GM12878 (cell line): ENCODE measurements around the gene GKAP1. TPM values are rescaled to one million over a fixed set of nuclear protein-coding genes. Genes with fewer than 3 reads are reported as not detected.

Experiments used
- ATAC-seq: fragments of 200-7000 bp; cut with Tn5 transposase; 3 replicates; pipeline ENCODE4 v1.9.1; 2020; ENCODE audit warnings: mild to moderate bottlenecking, moderate library complexity
- BruUV-seq: library from RNA; stranded (reverse); fragments of 400-500 nt; replicated peaks from 2 replicates; lab custom pipeline; 2021; lab: Mats Ljungman, UMichigan
- CTCF ChIA-PET: fragments of 300-600 bp; sonication (Branson Sonifier 250); formaldehyde crosslinking; extraction: SDS; loops from one replicate; lab custom pipeline; 2021; ENCODE audit warnings: inconsistent platforms; lab: Yijun Ruan, JAX
- POLR2A ChIA-PET: fragments of 350-600 bp; formaldehyde crosslinking; extraction: SDS; loops from one replicate; lab custom pipeline; 2021; ENCODE audit warnings: inconsistent platforms; lab: Charles Lee
- RAD21 ChIA-PET: fragments of 300-600 bp; sonication (Branson Sonifier 250); formaldehyde crosslinking; loops from one replicate; lab custom pipeline; 2023; ENCODE audit warnings: antibody characterized with exemption; ENCODE audit not compliant: unreplicated experiment; lab: Charles Lee
- SMC1A ChIA-PET: fragments of 300-600 bp; sonication (Branson Sonifier 250); formaldehyde crosslinking; loops from one replicate; lab custom pipeline; 2023; ENCODE audit not compliant: unreplicated experiment, uncharacterized antibody; lab: Charles Lee
- DNase-seq: peaks from one replicate; pipeline ENCODE4 v3.0.0-alpha.2; 2011; ENCODE audit warnings: low read depth, low spot score
- FAIRE-seq: peaks from 3 replicates; lab custom pipeline; 2011; peaks lifted over from hg19 to GRCh38; lab: Jason Lieb, UNC
- H2AFZ ChIP-seq: 2 replicates; pipeline ENCODE4 v1.6.0; 2011; ENCODE audit warnings: low read depth, low read length, control low read depth; ENCODE audit not compliant: control insufficient read depth
- H3K27ac ChIP-seq: 2 replicates; pipeline ENCODE4 v1.5.1; 2011; ENCODE audit warnings: control low read depth; ENCODE audit not compliant: control insufficient read depth, insufficient read depth
- H3K27me3 ChIP-seq, 2 experiments: replicated peaks in 1 of 2; 2 replicates each; pipeline versions ENCODE4 v1.6.0 to v1.6.1; 2011; ENCODE audit warnings: low read length in 1 of 2; ENCODE audit not compliant: control insufficient read depth in 2 of 2, insufficient read depth in 2 of 2
- H3K36me3 ChIP-seq, 2 experiments: 2 replicates each; pipeline ENCODE4 v1.5.1; 2011; ENCODE audit warnings: low read length in 1 of 2; ENCODE audit not compliant: control insufficient read depth in 2 of 2, insufficient read depth in 2 of 2
- H3K4me1 ChIP-seq: 2 replicates; pipeline ENCODE4 v1.6.1; 2011; ENCODE audit warnings: mild to moderate bottlenecking, low read length, moderate library complexity, mixed read lengths; ENCODE audit not compliant: control insufficient read depth, insufficient read depth
- H3K4me2 ChIP-seq: 2 replicates; pipeline ENCODE4 v1.6.0; 2011; ENCODE audit warnings: control low read depth; ENCODE audit not compliant: control insufficient read depth, insufficient read depth
- H3K4me3 ChIP-seq: fragments of 200-600 bp; sonication (generic); 2 replicates; pipeline ENCODE4 v1.5.1; 2016
- H3K79me2 ChIP-seq: 2 replicates; pipeline ENCODE4 v1.6.0; 2011; ENCODE audit warnings: low read length; ENCODE audit not compliant: control insufficient read depth, insufficient read depth
- H3K9ac ChIP-seq: 2 replicates; pipeline ENCODE4 v1.8.0; 2011; ENCODE audit warnings: low read length, control low read depth, mixed read lengths; ENCODE audit not compliant: control insufficient read depth, insufficient read depth
- H3K9me3 ChIP-seq: replicated peaks from 3 replicates; pipeline ENCODE4 v1.5.1; 2011; ENCODE audit warnings: mild to moderate bottlenecking, low read length; ENCODE audit not compliant: control insufficient read depth, insufficient read depth
- H4K20me1 ChIP-seq: 2 replicates; pipeline ENCODE4 v1.6.0; 2011; ENCODE audit not compliant: control insufficient read depth, insufficient read depth
- ASH2L ChIP-seq: fragments of 300-600, 200-600 bp; sonication (generic); IDR thresholded peaks from 2 replicates; pipeline ENCODE4 v1.6.1; 2017; ENCODE audit warnings: low read depth, mild to moderate bottlenecking, borderline replicate concordance
- ATF3 ChIP-seq: IDR thresholded peaks from 2 replicates; pipeline ENCODE4 v1.6.1; 2011; ENCODE audit warnings: low read depth, mild to moderate bottlenecking, low read length, moderate library complexity, borderline replicate concordance; ENCODE audit errors: extremely low read depth
- CEBPZ ChIP-seq: fragments of 150-350 bp; IDR thresholded peaks from 2 replicates; pipeline ENCODE4 v1.6.1; 2016; ENCODE audit warnings: low read depth, low read length
- EZH2 ChIP-seq: IDR thresholded peaks from 2 replicates; pipeline ENCODE4 v1.6.1; 2012; ENCODE audit warnings: low read depth, mild to moderate bottlenecking, control low read depth, inconsistent platforms, low read length, borderline replicate concordance; ENCODE audit not compliant: control insufficient read depth
- FOXK2 ChIP-seq: fragments of 450-650 bp; IDR thresholded peaks from 2 replicates; pipeline ENCODE4 v1.6.1; 2017; ENCODE audit warnings: mild to moderate bottlenecking, moderate library complexity
- HCFC1 ChIP-seq: fragments of 150-350 bp; IDR thresholded peaks from 2 replicates; pipeline ENCODE4 v1.6.1; 2014; ENCODE audit warnings: low read length
- MTA3 ChIP-seq: IDR thresholded peaks from 2 replicates; pipeline ENCODE4 v1.6.1; 2012; ENCODE audit warnings: low read length, inconsistent platforms, borderline replicate concordance
- NR2C2 ChIP-seq: IDR thresholded peaks from 2 replicates; pipeline ENCODE4 v1.6.1; 2011; ENCODE audit warnings: borderline replicate concordance, low read depth; ENCODE audit not compliant: control insufficient read depth, insufficient read length
- SIN3A ChIP-seq: IDR thresholded peaks from 2 replicates; pipeline ENCODE4 v1.6.1; 2012; ENCODE audit warnings: low read depth, low read length, improper control_type of control experiment
- SUZ12 ChIP-seq: fragments of 200-600 bp; sonication (generic); IDR thresholded peaks from one replicate; pipeline ENCODE4 v1.6.1; 2018; ENCODE audit warnings: antibody characterized with exemption, mild to moderate bottlenecking; ENCODE audit not compliant: unreplicated experiment
- ZBED1 ChIP-seq: IDR thresholded peaks from 2 replicates; pipeline ENCODE4 v1.6.1; 2016; ENCODE audit warnings: borderline replicate concordance
- WGBS: methylation state at CpG from one replicate; pipeline ENCODE4 v1.1.6; 2016; ENCODE audit warnings: low lambda C conversion rate; ENCODE audit not compliant: insufficient replicate concordance, insufficient coverage; ENCODE audit errors: missing lambda C conversion rate; 5-methylcytosine and 5-hydroxymethylcytosine counted together
- in situ Hi-C: fragments of 300-500 bp; cut with MboI; formaldehyde crosslinking; loops from 9 replicates; pipeline ENCODE4 v1.14.3; 2018; ENCODE audit warnings: mixed read lengths
- intact Hi-C: fragments of 100-400 bp; cut with micrococcal nuclease; formaldehyde crosslinking; loops from one replicate; pipeline ENCODE4 v1.14.2; 2022; ENCODE audit not compliant: unreplicated experiment
- polyA plus RNA-seq, 11 experiments: library from polyadenylated mRNA; depleted of rRNA in 4 of 11; unstranded in 6 of 11; stranded (reverse) in 5 of 11; fragments of >200 nt; fragmentation: Nextera tagmentation in 4 of 11; fragmentation: Illumina TruSeq in 1 of 11; extraction: Ambion mirVana in 4 of 11; extraction: Trizol in 1 of 11; gene quantifications; 1 replicate in 1 of 11; 2 replicates in 10 of 11; pipeline versions ENCODE4 v1.2.1 to v1.2.3, GENCODE V29; 2011 to 2016; ENCODE audit warnings: inconsistent platforms in 2 of 11, missing spikeins in 2 of 11, low read depth in 1 of 11
- total RNA-seq, 4 experiments: library from RNA; depleted of rRNA in 3 of 4; stranded (reverse); fragments of >200 nt in 3 of 4; fragmentation: Illumina TruSeq in 1 of 4; extraction: Trizol in 1 of 4; gene quantifications; 2 replicates each; pipeline versions ENCODE4 v1.2.1 to v1.2.3, GENCODE V29; 2013 to 2021
- TF ChIP-seq, protein P1 (sequence below): fragments of 450-650 bp; IDR thresholded peaks from 2 replicates; pipeline ENCODE4 v1.6.1; 2017; ENCODE audit warnings: mild to moderate bottlenecking, moderate library complexity

GKAP1 gene
- total and polyA plus RNA-seq, 10 of the 15 experiments (the other 5 are each of a cell fraction or from before 2014, with no cell fraction given) = 0.92 to 5.1 (median 2.7) TPM

DNA sequence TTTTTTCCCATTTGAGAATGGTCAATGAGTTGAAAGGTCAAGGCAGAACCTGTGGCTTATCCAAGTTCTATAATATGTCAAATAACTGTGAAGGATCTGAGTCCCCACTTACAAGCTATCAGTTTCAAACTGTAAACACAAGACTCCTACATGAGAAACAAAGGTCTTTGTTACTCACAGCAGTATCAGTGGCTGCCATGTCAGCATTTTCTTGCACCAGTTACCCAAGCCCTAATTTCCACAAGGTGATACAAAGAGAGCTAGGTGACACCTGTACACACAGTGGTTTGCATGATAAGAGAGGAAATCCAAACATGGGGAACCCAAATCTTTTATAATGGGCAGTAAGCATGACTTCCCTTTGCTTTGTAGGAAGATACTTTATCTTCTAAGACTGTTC is 101.8 kb downstream of the GKAP1 start (continued):
- TF ChIP-seq, protein P1, sequence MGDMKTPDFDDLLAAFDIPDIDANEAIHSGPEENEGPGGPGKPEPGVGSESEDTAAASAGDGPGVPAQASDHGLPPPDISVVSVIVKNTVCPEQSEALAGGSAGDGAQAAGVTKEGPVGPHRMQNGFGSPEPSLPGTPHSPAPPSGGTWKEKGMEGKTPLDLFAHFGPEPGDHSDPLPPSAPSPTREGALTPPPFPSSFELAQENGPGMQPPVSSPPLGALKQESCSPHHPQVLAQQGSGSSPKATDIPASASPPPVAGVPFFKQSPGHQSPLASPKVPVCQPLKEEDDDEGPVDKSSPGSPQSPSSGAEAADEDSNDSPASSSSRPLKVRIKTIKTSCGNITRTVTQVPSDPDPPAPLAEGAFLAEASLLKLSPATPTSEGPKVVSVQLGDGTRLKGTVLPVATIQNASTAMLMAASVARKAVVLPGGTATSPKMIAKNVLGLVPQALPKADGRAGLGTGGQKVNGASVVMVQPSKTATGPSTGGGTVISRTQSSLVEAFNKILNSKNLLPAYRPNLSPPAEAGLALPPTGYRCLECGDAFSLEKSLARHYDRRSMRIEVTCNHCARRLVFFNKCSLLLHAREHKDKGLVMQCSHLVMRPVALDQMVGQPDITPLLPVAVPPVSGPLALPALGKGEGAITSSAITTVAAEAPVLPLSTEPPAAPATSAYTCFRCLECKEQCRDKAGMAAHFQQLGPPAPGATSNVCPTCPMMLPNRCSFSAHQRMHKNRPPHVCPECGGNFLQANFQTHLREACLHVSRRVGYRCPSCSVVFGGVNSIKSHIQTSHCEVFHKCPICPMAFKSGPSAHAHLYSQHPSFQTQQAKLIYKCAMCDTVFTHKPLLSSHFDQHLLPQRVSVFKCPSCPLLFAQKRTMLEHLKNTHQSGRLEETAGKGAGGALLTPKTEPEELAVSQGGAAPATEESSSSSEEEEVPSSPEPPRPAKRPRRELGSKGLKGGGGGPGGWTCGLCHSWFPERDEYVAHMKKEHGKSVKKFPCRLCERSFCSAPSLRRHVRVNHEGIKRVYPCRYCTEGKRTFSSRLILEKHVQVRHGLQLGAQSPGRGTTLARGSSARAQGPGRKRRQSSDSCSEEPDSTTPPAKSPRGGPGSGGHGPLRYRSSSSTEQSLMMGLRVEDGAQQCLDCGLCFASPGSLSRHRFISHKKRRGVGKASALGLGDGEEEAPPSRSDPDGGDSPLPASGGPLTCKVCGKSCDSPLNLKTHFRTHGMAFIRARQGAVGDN = no peak
- TF ChIP-seq EZH2 (no peak), HCFC1 (no peak), MTA3 (no peak), ATF3 (no peak), SIN3A (no peak), NR2C2 (no peak)
- TF ChIP-seq, all 136 proteins: peak for 0

DNA sequence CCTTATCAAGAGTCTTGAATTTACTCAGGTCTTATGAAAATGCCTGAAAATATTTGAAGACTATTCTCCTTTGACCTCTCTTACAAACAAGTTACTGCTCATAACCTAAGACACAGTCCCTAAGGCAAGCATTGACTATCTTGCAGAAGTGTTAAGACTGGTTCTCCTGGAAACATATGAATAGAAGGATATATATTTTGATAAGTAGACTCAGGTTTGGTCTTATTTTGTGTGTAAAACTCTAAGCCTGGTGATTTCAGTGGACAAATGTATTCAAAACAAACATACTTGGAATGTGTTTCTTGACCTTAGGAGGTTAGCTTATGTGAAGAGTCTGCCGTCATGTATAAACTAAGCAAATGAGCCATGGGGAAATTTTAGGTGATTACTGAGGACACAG is 102.3 kb downstream of the GKAP1 start:
- no peak for DNase-seq
- RAD21 ChIA-PET = no interaction called here
- POLR2A ChIA-PET = no interaction called here
- H3K27me3 ChIP-seq = no peaks in the 10 kb centered on the region
- H3K4me2 ChIP-seq = no peak overlapping the region
- H3K4me3 ChIP-seq = no peak overlapping the region
- WGBS = 42% methylated on average over 1 of the region's 1 CpG
- no peaks in the 10 kb centered on the region for H4K20me1 ChIP-seq
- SMC1A ChIA-PET = interaction anchor here (1.3 kb wide), 1 partner anchor 95 kb away, joined by 3 read pairs; no protein-coding TSS in a partner anchor
- no peak overlapping the region for H2AFZ ChIP-seq
- no TSS peak for BruUV-seq
- no peaks in the 10 kb centered on the region for H3K4me1 ChIP-seq
- no peak overlapping the region for H3K27ac ChIP-seq
- no peaks in the 10 kb centered on the region for H3K79me2 ChIP-seq
- ATAC-seq = no peak
- H3K9ac ChIP-seq = no peak overlapping the region
- H3K9me3 ChIP-seq = no peaks in the 10 kb centered on the region
- CTCF ChIA-PET = interaction anchor here (0.8 kb wide), 1 partner anchor 95 kb away, joined by 3 read pairs; no protein-coding TSS in a partner anchor
- no peaks in the 10 kb centered on the region for H3K36me3 ChIP-seq
- intact Hi-C loops (no loop called here), in situ Hi-C loops (no loop called here)
- no peak for FAIRE-seq
- TF ChIP-seq ASH2L (no peak), FOXK2 (no peak), ZBED1 (no peak), SUZ12 (no peak), CEBPZ (no peak)
